ENCODE results near the gene ADGRF4.

DNA sequence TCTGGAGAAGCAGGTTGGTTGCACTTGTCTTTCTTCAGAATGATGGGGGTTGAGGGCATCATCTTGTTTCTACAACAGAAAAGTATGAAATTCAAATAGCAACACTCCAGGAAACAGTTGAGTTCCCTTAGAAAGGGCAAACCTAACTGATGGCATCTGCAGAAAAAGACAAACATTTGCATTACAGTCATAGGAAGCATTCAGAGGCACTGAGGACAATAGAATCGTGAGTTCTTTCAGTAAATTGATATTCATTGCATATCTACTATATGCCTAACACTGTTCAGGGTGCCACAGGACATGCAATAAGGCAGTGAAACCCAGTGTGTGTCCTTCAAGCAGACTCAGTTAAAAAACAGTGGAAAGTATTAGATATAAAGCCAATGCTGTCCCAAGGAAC is 42.3 kb downstream of the ADGRF4 start:
- TF ChIP-seq, protein P1, sequence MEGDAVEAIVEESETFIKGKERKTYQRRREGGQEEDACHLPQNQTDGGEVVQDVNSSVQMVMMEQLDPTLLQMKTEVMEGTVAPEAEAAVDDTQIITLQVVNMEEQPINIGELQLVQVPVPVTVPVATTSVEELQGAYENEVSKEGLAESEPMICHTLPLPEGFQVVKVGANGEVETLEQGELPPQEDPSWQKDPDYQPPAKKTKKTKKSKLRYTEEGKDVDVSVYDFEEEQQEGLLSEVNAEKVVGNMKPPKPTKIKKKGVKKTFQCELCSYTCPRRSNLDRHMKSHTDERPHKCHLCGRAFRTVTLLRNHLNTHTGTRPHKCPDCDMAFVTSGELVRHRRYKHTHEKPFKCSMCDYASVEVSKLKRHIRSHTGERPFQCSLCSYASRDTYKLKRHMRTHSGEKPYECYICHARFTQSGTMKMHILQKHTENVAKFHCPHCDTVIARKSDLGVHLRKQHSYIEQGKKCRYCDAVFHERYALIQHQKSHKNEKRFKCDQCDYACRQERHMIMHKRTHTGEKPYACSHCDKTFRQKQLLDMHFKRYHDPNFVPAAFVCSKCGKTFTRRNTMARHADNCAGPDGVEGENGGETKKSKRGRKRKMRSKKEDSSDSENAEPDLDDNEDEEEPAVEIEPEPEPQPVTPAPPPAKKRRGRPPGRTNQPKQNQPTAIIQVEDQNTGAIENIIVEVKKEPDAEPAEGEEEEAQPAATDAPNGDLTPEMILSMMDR (optimal IDR thresholded peaks at IDR 0.05 in 1 of 3, IDR thresholded peaks at IDR 0.05 in 1 of 3, conservative IDR thresholded peaks at IDR 0.05 in 1 of 3; ENCODE audit: extremely low read depth in 1 of 3, insufficient read depth in 2 of 3, low read length in 3 of 3), result no peak
- no peak for TF ChIP-seq EZH2 (IDR thresholded peaks at IDR 0.05; ENCODE audit: low read length)
